CMK (cell line): ENCODE data around the gene CDH4.
"Not testable (repeated sequence)": the region's sequence is repeated elsewhere in the genome, so short reads cannot be mapped to it uniquely, and the experiment has no call there.

Experiments used
- DNase-seq: peaks from one replicate; pipeline ENCODE4 v3.0.0-alpha.2; 2010; ENCODE audit warnings: low read depth

Gene CDH4

DNA sequence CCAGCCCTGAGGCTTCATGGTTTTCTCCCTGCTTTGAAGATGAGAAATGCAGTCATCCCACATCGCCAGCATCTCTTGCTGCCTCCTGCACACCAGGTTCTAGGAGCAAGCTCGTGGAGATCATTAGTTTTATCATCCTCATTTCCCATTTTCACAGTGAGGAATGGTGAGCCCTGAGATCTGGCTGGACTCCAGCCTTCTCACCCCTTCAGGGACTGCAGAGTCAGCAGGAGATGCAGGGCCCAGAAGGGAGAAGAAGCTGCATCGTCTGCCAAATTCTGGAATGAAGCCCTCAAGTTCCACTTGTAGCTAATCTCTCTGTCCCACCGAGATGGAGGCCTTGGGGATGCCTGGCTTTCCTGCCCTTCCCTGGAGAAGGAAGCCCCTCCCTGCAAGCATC lies 596.8 kb downstream of the CDH4 start:
- DNase-seq = no peak

DNA sequence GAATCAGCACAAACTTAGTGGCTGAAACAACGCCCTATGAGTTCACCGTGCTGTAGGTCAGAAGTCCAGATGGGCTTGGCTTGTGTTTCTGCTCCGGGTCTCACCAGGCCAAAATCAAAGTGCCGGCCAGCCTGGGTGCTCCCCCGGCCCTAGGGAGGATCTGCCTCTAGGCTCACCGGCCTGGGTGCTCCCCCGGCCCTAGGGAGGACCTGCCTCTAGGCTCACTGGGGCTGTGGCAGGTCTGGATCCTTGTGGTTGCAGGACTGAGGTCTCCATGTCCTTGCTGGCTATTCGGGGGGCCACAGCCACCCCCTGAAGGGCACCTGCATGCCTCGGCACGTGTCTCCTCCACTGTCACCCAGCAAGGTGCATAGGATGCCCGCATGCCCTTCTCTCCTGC lies 597.3 kb downstream of the CDH4 start:
- DNase-seq = no peak

DNA sequence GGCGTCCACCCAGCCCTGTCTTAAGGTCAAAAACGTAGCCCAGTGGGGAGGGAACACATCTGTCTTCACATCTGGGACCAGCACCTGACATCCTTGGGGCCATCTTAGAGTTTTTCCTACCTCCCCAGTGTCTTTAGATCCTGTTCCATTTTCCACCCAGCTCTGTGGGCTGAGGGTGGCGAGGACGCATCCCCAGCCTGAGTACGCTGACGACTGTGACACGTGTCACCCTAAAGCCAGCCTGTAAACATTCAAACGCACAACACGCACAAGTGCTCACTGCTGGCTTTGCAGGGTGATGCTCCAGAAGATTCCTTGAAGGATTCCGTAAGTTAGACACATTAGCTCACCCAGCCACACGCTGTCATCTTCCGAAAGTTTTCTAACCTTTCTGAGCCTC lies 597.8 kb downstream of the CDH4 start:
- no peak for DNase-seq

DNA sequence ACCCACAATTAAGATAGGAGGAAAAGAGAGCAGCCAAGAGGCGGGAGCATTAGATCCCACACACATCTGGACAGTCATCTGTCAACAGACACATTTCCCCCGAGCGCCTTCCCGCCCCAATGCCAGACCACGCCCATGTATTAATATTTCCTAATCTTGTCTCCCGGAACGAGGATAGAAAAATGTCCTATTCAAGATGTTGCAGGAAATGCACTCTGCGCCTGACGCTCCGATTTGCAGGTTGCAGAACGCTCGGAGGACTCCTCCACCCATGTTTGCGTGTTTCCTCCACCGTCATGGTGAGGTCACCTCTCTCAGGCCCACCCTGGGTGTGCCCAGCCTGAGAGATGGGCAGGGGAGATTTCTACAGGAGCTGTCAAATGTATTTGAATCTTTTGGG lies 598.4 kb downstream of the CDH4 start:
- DNase-seq = no peak

DNA sequence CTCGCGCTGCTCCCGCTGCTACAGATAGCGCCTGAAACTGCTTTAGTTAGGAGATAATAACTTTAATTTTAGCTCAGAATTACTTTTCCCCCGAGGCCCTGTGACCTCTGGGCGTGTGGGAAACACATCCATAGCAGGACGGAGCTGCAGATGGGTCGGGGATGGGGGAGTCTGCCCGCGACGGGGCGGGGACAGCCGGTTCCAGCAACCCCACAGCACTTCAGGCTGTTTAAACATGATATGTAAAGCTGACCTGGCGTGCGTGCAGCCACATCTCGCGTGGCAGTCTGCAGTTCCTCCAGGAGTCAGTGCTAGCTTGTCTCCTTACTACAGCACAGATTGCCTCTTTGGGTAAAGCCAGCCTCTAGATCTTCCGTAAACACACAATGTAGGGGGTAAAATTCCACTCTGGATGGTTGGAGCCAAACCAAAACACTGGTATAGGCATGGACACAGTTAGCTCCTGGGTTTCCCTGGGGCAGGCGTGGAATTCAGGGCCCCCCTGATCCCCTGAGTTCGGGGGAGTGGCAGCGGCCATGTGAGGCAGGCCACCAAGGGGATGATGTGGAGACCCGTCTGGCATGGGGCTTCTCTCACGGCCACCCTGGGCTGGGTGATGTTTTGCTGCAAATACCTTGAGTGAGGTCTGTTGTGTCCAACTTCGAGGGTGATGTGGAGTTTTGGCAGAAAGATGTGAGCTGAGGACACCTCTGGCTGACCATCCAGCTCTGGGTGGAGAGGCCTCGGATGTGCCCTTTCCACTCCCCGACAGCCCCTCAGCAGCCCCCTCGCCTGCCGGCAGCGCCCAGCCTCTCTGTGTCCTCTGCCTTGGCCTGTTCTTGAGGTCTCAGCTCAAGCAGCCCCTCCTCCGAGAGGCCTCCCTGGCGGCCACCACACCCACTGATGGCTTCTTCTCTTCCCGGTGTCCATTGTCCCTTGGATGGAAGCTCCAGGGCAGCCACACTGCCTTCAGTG lies 599.2 kb downstream of the CDH4 start:
- no peak for DNase-seq

DNA sequence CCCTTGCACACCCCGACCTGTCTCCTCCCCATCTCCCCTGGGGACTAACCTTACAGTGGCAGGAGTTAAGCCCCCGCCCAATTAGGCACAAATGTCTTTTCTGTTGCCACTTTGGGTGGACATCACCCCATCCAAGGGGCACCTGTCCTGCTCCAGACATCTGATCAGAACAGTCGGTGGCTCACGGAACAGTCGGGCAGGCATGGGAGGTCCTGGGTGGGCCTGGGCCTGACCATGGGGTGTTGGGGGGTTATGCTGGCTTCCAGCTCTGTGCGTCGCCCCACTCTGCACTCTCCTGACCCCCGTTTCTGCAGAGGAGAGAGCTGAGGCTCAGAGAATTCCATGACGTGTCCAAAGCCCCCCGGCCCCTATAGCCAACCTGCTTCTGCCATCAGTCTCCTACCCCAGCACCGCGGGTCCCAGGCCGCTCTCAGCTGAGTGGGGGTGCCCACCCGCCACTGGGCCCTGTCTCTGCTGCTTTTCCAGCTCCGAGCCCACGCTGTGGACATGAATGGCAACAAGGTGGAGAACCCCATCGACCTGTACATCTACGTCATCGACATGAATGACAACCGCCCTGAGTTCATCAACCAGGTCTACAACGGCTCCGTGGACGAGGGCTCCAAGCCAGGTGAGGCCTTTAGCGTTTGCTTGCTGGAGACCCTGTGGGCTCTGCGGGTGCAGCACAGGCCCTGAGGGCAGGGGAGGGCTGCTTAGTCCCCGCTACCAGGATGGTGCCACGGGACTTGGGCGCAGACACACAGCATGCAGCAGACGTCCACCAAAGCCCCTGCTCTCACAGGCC lies 600.4 kb downstream of the CDH4 start:
- DNase-seq = no peak

DNA sequence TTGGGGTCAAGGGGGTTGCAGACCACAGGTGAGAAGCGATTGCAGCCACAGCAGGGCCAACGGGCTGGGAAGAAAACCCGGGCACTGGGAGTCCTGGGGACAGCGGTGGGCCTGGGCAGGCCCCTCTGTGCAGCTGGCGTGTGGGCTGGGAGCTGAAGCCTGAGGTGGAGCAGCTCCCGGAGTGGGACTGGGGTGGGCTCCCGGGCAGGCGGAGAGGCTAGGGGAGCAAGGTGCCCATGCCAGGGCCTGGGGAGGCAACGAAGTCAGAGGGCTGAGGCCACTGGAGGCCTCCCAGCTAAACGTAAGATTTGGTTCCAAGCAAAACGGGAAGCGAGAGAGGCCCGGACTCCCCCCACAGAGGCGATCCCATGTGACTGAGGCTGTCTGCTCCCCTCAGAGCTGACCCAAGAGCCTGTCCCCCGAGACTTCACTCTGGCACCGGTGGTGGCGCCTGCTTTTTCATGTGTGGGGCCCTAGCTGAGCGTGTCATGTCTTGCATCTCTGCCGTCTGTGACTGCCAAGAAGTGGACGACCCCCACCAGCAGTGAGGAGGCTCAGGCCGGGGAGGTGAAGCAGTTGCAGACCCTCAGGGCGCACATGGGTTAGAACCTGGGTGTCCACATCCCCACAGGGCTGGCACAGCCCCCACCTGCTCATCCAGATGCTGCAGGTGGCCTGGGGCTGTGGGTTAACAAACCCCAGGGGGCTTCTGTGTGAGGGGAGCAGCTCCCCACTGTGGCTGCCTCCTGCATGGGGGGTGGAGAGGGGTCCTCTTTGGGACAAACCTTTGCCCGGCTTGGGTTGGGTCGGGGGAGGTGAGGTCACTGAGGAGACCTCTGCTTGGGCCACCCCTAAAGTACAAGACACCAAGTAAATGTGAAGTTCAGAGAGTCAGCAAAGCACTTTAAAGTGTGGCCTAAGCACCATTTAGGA lies 601.3 kb downstream of the CDH4 start:
- no peak for DNase-seq

DNA sequence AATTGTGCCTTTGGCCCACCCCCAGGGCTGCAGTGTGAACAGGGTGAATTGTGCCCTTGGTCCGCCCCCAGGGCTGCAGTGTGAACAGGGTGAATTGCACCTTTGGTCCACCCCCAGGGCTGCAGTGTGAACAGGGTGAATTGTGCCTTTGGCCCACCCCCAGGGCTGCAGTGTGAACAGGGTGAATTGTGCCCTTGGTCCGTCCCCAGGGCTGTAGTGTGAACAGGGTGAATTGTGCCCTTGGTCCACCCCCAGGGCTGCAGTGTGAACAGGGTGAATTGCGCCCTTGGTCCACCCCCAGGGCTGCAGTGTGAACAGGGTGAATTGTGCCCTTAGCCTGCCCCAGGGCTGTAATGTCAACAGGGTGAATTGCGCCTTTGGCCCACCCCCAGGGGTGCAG lies 602.5 kb downstream of the CDH4 start:
- not testable (repeated sequence) for DNase-seq

DNA sequence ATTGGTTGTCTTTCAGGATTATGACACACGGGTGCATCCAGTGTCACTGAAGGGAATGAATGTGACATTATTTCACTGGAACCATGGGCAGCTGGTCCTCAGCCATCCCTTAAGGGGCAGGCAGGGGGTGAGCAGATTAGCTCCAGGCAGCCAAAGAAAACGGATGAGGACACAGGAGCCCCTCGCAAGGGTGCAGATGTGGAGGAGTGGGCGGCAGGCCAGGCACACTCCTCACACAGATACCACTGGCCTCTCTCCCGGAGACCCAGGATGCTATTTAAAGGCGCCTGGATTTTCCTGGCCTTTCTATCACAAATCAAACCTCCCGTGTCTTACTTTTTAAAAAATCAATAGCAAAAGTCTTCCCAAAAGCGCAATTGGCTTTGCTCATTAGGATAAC lies 603.2 kb downstream of the CDH4 start:
- DNase-seq = no peak

DNA sequence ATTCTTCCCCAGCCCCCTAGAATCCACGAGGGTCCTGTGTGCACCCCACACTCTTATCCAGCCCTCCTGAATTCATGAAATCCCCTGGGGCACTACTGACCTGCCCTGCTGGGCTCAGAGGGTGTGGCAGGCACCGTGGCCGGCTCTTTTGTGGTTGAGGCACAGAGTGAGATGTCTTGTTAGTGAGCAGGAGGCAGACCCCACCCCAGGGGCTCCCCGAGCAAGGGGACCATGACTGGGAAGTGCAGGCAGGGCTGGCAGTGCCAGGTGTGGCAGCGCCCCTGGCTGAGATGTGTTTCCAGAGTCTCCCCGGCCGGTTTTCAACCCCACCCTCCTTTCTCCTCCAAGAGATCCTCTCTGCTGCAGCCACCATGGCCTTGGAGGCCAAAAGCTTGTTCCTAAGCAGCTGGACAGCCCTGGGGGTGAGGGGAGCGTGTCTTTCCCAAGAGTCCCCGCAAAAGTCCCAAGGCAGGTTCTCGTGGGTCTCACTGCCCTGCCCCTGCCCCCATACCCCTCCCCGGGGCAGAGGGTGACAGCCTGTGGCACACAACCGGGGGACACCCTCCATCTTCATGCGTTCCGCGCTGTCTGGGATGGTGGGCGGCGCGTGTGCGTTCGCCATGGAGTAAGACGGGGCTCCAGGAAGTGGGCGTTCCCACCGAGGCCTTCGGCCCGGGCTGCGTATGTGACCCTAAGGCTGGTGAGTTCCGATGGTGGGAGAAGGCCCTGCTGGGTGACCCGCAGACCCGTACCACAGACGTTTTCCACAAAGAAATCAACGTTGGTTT lies 604.8 kb downstream of the CDH4 start:
- DNase-seq = no peak

DNA sequence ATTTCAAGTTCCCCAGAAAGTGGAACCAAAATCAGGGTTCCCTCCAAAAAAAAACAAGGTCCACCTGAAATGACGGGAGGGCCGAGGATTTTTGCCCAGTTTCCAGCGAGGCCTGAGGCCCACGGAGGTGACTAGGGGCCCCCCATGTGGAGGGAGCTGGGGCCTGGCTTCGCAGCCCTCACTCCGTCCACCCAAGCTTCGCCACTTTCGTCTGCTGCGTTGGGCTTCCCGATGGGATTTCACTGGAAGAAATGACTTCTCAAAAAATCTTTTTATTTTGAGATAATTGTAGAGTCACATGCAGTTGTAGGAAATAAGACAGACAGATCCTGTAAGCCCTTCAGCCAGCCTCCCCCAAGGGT lies 605.3 kb downstream of the CDH4 start:
- DNase-seq = no peak

DNA sequence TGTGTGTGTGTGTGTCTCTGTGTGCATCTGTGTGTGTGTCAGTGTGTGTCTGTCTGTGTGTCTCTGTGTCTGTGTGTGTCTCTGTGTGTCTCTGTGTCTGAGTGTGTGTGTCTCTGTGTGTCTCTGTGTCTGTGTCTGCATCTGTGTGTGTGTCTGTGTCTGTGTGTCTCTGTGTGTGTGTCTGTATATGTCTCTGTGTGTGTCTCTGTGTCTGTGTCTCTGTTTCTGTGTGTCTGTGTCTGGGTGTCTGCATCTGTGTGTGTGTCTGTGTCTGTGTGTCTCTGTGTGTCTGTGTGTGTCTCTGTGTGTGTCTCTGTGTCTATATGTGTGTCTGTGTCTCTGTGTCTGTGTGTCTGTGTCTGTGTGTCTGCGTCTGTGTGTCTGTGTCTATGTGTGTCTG lies 605.8 kb downstream of the CDH4 start:
- no peak for DNase-seq

DNA sequence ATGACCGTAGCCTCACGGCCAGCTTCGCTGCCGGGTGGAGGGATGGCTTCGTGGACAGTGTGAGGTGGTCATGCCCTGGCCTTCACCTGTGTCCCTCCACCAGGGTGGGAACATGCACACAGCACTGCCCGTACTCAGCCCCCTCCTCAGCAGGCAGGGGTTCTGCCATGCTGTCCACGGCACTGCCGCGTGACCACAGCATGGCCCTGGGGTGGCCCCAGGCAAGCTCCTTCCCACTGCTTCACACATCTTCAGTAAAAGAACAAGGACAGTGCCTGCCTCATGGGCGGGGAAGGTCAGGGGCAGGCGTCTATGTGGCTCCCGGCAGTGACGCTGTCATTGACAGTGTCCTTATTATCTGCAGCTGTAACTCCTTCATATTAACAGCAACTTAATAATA lies 607.7 kb downstream of the CDH4 start:
- DNase-seq = no peak

DNA sequence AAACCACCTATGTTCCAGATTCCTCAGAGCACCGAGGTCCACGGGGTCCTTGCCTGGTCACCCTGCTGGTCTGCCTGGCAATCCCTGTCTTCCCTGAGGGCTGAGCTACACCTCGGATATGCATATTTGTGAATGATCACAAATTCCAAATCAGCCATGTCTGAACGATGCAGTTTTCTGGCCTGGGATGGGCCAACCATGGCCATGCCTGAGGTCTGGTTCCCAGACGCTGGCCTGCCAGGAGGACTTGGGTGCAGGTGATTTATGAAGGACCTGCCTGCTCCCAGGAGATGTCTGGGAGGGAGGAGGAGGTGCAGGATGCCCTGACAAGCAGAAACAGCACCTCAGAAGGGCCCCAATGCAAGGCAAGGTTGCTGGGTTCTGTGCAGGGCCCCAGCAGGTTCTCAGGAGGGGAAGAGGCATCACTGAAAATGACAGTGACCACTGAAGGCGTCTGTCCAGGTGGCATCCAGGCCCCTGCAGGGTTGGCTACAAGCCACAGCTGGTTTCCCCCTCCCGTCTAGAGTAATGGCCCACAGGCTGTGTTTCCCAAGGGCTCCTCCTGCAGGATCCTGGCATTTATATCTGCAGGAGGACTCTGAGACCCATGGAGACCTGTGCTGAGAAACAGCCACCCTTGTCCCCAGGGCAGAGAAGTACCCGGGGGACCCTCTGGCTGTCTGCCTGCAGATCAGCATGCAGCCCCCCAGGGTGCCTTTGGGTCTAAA lies 608.4 kb downstream of the CDH4 start:
- DNase-seq = no peak

DNA sequence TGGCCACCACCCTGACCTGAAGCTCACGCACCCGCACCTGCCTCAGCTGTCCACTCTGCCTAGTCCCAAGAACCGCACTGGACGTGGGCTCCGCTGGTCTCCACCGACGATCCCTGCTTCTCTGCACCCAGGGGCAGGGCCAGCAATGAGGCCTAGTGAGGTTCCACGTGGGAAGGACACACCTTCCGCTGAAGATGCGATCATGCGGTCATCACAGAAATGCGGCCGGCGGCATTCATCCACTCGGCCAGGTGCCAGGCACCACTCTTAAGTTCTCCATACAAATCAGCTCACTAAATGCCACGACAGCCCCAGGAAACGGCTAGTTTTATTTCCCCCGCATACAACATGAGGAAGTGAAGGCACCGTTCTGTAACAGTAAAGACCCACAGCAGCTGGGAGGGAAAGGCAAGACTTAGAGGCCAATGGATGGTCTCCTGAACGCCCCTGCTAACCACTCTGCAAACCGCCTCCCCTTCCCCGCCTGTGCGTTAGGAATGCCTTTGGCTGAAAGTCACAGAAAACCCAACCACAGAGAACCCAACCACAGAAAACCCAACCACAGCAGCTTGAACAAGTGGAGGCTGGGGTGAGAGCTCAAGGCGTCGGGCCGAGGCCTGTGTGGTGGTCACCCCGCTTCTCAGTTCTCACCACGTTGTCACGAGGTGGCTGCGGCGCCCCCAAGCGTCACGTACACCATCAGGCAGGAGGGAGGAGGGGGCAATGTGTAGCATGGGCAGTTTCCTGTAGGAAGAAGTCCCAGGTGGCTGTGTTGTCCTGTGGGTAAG lies 609.2 kb downstream of the CDH4 start:
- DNase-seq = no peak

DNA sequence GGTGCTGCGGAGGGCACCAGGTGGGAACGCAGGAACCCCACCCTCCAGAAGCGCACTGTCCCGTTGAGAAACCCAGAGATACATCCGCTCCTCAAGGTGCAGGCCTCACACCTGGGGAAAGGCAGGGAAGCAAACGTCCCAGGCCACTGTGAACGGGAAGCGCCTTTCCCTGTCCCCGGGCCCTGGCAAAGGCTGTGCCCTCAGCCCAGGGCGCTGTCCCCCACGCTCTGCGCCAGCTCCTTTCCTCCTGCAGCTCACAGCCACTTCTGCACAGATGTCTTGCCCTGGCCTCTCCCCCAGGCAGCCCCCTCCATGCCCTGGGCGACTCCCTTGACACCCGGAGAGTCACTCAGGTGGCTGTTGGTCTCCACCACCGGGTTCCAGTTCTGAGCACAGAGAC lies 609.8 kb downstream of the CDH4 start:
- no peak for DNase-seq

DNA sequence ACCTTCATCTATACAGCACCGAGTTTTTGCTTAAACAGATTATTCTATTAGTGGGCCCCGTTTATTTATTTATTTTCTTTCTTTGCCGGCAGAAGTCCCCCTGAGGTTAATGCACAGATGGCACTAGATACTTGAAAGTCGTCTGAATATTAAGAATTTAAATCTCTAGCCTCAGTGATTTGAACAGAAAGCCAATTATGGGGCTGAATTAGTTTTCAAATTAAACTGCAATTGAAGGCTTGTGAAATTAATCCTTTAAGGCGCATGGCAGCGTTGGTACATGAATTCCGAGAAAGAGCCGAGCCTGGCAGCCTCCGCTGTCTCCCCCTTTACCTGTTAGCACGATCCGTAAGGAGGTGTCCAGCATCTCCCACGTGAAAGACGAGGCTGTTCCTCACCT lies 610.8 kb downstream of the CDH4 start:
- no peak for DNase-seq

DNA sequence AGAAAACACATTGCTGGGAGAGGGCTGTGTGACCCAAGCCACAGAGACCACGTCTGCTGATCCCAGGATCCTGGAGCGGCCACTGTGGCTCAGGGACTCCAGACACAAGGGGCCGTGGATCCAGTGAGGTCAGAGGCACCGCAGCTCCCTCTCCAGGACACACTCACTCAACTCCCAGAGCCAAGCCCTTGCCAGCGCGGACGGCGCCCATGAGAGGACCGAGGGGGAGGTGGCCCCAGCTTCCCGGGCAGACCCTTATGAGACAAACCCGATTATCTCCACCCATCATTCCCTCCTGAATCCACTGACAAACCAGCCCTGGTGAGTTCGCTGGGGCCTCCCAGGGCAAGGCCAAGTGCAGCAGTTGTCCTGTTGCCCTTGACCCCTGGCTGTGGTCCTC lies 612.4 kb downstream of the CDH4 start:
- no peak for DNase-seq

DNA sequence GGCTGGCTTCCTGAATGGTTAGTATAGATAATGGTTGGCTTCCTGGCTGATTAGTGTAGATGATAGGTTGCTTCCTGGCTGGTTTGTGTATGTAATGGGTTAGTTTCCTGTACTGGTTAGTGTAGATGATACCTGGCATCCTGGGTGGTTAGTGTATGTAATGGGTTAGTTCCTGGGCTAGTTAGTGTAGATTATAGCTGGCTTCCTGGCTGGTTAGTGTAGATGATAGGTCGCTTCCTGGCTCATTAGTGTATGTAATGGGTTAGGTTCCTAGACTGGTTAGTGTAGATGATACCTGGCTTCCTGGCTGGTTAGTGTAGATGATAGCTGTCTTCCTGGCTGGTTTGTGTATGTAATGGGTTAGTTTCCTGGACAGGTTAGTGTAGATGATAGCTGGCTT lies 613.3 kb downstream of the CDH4 start:
- no peak for DNase-seq

DNA sequence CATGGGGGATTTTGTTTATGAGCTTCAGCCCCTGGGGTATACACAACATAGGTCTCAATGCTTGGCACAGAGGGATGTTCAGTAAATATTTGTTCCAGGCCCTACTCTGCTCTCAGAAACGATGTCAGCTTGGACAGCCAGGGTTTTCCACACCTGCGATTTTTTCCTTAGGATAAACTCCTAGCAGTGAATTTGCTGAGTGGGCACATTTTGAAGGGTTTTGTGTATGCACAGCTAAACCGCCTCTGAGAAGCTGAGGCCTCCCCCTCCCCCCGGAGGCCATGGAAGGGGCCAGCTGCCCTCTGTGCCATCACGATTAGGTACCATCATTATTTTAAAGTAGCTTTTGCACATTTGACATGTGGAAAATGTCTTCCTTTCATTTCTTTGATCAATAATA lies 614.1 kb downstream of the CDH4 start:
- DNase-seq = no peak
